Adrenal gland (tissue), 5 donors: ENCODE measurements around the gene DNAJC11.

Source experiments
- CTCF ChIP-seq, 6 experiments: fragments of 450-650 bp in 4 of 6; fragments of 200-600 bp in 2 of 6; sonication (generic) in 1 of 6; IDR thresholded peaks; 1 replicate in 5 of 6; 2 replicates in 1 of 6; pipeline versions ENCODE4 v1.5.1 to v1.8.0; 2016 to 2021; ENCODE audit warnings: antibody characterized with exemption in 6 of 6, mild to moderate bottlenecking in 2 of 6, moderate library complexity in 1 of 6
- POLR2A ChIP-seq, 2 donors: fragments of 450-650 bp; IDR thresholded peaks; one replicate each; pipeline ENCODE4 v1.6.1; 2017; ENCODE audit warnings: antibody characterized with exemption in 2 of 2, mild to moderate bottlenecking in 2 of 2, moderate library complexity in 1 of 2
- donor health status: DM: no; HTN: no; CAD: no.

- no peak for TF ChIP-seq CTCF (IDR thresholded peaks at IDR 0.05)
- TF ChIP-seq POLR2A (IDR thresholded peaks at IDR 0.05): no peak
Observed at GRCh38 chr1:6675941-6676340, 25.7 kb downstream of the DNAJC11 start.
